PC-3 (cell line): ENCODE results near the gene SSRP1. TPM values are rescaled to one million over a fixed set of nuclear protein-coding genes. Genes with fewer than 3 reads are reported as not detected.

Experiments used
- ATAC-seq: fragments of 200-7000 bp; cut with Tn5 transposase; 2 replicates; pipeline ENCODE4 v1.9.1; 2020; ENCODE audit warnings: mild to moderate bottlenecking, moderate library complexity
- BruUV-seq: library from RNA; stranded (reverse); fragments of 400-500 nt; replicated peaks from 2 replicates; lab custom pipeline; 2021; lab: Mats Ljungman, UMichigan
- CTCF ChIA-PET: fragments of 300-600 bp; sonication (Branson Sonifier 250); formaldehyde crosslinking; loops from one replicate; lab custom pipeline; 2022; ENCODE audit warnings: antibody characterized with exemption; lab: Charles Lee
- POLR2A ChIA-PET: fragments of 300-600 bp; sonication (Branson Sonifier 250); formaldehyde crosslinking; loops from one replicate; lab custom pipeline; 2022; ENCODE audit warnings: antibody characterized with exemption; ENCODE audit not compliant: unreplicated experiment; lab: Charles Lee
- DNase-seq: peaks from one replicate; pipeline ENCODE4 v3.0.0-alpha.2; 2015
- H2AFZ ChIP-seq: fragments of 300-600 bp; sonication (generic); 2 replicates; pipeline ENCODE4 v1.6.0; 2016; ENCODE audit warnings: antibody characterized with exemption, low read length
- H3F3A ChIP-seq: fragments of 300-600 bp; sonication (generic); one replicate; pipeline ENCODE4 v1.6.0; 2017; ENCODE audit warnings: antibody characterized with exemption, low read length, control low read depth, mild to moderate bottlenecking; ENCODE audit not compliant: unreplicated experiment
- H3K27ac ChIP-seq: fragments of 300-600 bp; sonication (generic); 2 replicates; pipeline ENCODE4 v1.5.1; 2016; ENCODE audit warnings: mild to moderate bottlenecking, low read length
- H3K27me3 ChIP-seq: fragments of 300-600 bp; sonication (generic); 2 replicates; pipeline ENCODE4 v1.6.1; 2016; ENCODE audit warnings: low read length, mixed read lengths
- H3K36me3 ChIP-seq: fragments of 300-600 bp; sonication (generic); 2 replicates; pipeline ENCODE4 v1.6.1; 2016; ENCODE audit warnings: low read depth, mixed run types, low read length, mixed read lengths
- H3K4me1 ChIP-seq: fragments of 300-600 bp; sonication (generic); 2 replicates; pipeline ENCODE4 v1.5.1; 2016; ENCODE audit warnings: low read length; ENCODE audit not compliant: insufficient read depth
- H3K4me2 ChIP-seq: fragments of 300-600 bp; sonication (generic); 2 replicates; pipeline ENCODE4 v1.6.0; 2016; ENCODE audit warnings: low read length
- H3K4me3 ChIP-seq: fragments of 300-600 bp; sonication (generic); 2 replicates; pipeline ENCODE4 v1.5.1; 2016; ENCODE audit warnings: mild to moderate bottlenecking, low read length, mixed read lengths
- H3K79me2 ChIP-seq: fragments of 300-600 bp; sonication (generic); 2 replicates; pipeline ENCODE4 v1.6.1; 2017; ENCODE audit warnings: low read length, mixed read lengths
- H3K9ac ChIP-seq: fragments of 300-600 bp; sonication (generic); 2 replicates; pipeline ENCODE4 v1.6.0; 2016; ENCODE audit warnings: mild to moderate bottlenecking, low read length
- H3K9me2 ChIP-seq: fragments of 300-600 bp; sonication (generic); replicated peaks from 2 replicates; pipeline ENCODE4 v1.6.1; 2016; ENCODE audit warnings: mixed run types, low read length, mixed read lengths
- H3K9me3 ChIP-seq: fragments of 300-600 bp; sonication (generic); 2 replicates; pipeline ENCODE4 v1.6.1; 2016; ENCODE audit warnings: low read length, mixed read lengths
- H4K20me1 ChIP-seq: fragments of 300-600 bp; sonication (generic); 2 replicates; pipeline ENCODE4 v1.6.1; 2016; ENCODE audit warnings: low read length, mixed read lengths
- CTCF ChIP-seq: fragments of 300-600 bp; sonication (generic); conservative IDR thresholded peaks from 2 replicates; pipeline ENCODE4 v1.5.1; 2017; ENCODE audit warnings: antibody characterized with exemption, low read depth, mild to moderate bottlenecking, low read length
- EZH2 ChIP-seq: fragments of 300-600 bp; sonication (generic); IDR thresholded peaks from one replicate; pipeline ENCODE4 v1.6.1; 2017; ENCODE audit warnings: antibody characterized with exemption, mild to moderate bottlenecking, low read length; ENCODE audit not compliant: unreplicated experiment
- EZH2phosphoT487 ChIP-seq: fragments of 300-600 bp; sonication (generic); IDR thresholded peaks from 2 replicates; pipeline ENCODE4 v1.6.1; 2018; ENCODE audit warnings: mild to moderate bottlenecking, antibody characterized with exemption, low read length, borderline replicate concordance
- intact Hi-C: fragments of 100-400 bp; cut with micrococcal nuclease; formaldehyde crosslinking; loops from 2 replicates; pipeline ENCODE4 v1.9.0; 2023
- total RNA-seq: library from RNA; depleted of rRNA; stranded (reverse); fragments of >200 nt; gene quantifications from 2 replicates; pipeline ENCODE4 v1.2.3, GENCODE V29; 2014

Gene SSRP1
- total RNA-seq, 1 experiment from 2014 or later, result 228 TPM

GRCh38 chr11:57303990-57304579, 31.6 kb downstream of the SSRP1 start:
- 0 out of 2 replicates have a peak, but pooled peaks cover 5% of the 10 kb centered on the region for H4K20me1 ChIP-seq
- H3F3A ChIP-seq, result no peaks in the 10 kb centered on the region
- DNase-seq, result peak; percentile 87
- peaks cover 54% of the 10 kb centered on the region for H3K4me1 ChIP-seq
- BruUV-seq, result no TSS peak
- no peaks in the 10 kb centered on the region for H3K9me3 ChIP-seq
- no peak overlapping the region for H2AFZ ChIP-seq
- peak overlapping the region; percentile 50 for H3K4me2 ChIP-seq
- peak overlapping the region; percentile 77 for H3K27ac ChIP-seq
- H3K36me3 ChIP-seq, result peaks cover 53% of the 10 kb centered on the region
- peak overlapping the region; percentile 42 for H3K9ac ChIP-seq
- CTCF ChIA-PET, result interaction anchor here (0.5 kb wide), 1 partner anchor 46 kb away, joined by 3 read pairs; no protein-coding TSS in a partner anchor
- peak overlapping the region; percentile 18; the same call in 1 of the 2 replicates for H3K4me3 ChIP-seq
- no peaks in the 10 kb centered on the region for H3K9me2 ChIP-seq
- POLR2A ChIA-PET, result no interaction called here
- no peaks in the 10 kb centered on the region for H3K27me3 ChIP-seq
- intact Hi-C loops, result no loop called here
- TF ChIP-seq EZH2 (no peak), CTCF (no peak), EZH2phosphoT487 (no peak)
- ATAC-seq, result peak; percentile 67
- H3K79me2 ChIP-seq, result peaks cover 50% of the 10 kb centered on the region

- Histone ChIP-seq H3K9ac (peak overlapping the region; percentile 42), H3K27me3 (no peaks in the 10 kb centered on the region), H2AFZ (no peak overlapping the region), H3K9me3 (no peaks in the 10 kb centered on the region), H3F3A (no peaks in the 10 kb centered on the region), H3K36me3 (peaks cover 59% of the 10 kb centered on the region), H4K20me1 (0 out of 2 replicates have a peak, but pooled peaks cover 5% of the 10 kb centered on the region), H3K4me2 (peak overlapping the region; percentile 50), H3K9me2 (no peaks in the 10 kb centered on the region), H3K4me1 (peaks cover 48% of the 10 kb centered on the region), H3K27ac (peak overlapping the region; percentile 77), H3K4me3 (peak overlapping the region; percentile 18; the same call in 1 of the 2 replicates), H3K79me2 (peaks cover 45% of the 10 kb centered on the region)
- no peak for DNase-seq
- intact Hi-C loops, result no loop called here
- TF ChIP-seq EZH2 (no peak), EZH2phosphoT487 (no peak), CTCF (no peak)
- ChIA-PET CTCF (no interaction called here), POLR2A (no interaction called here)
- ATAC-seq, result no peak; the same call in 1 of the 2 replicates
- BruUV-seq, result no TSS peak
These were observed 32.3 kb downstream of the SSRP1 start for GRCh38 chr11:57303280-57303989.

DNA sequence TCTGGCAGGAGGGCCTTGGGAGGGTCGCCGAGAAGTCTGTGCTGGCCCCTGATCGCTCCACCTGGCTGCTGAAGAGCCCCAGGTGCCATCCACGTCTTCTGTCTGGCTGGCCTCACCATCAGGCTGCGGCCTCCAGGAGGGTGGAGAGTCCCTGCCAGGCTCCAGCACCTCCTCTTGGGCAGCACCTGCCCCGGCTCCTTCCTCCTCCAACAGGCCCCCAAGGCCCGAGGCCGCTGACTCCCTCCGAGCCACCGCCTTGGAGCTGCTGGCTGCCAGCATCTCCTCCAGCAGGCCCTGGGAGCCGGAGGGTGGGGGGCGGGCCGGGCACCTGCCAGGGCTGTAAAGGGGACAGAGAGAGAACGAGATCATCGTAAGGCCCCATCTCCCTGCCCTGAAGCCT, 33.2 kb downstream of the SSRP1 start:
- intact Hi-C loops, result no loop called here

More for the DNA sequence above, 33.2 kb downstream of the SSRP1 start:
- CTCF ChIA-PET, result no interaction called here
- DNase-seq (no peak), ATAC-seq (no peak)
- peaks cover 40% of the 10 kb centered on the region for H3K79me2 ChIP-seq
- H3K4me2 ChIP-seq, result no peak overlapping the region
- no peaks in the 10 kb centered on the region for H3K9me2 ChIP-seq
- H3F3A ChIP-seq, result no peaks in the 10 kb centered on the region
- TF ChIP-seq CTCF (no peak), EZH2 (no peak), EZH2phosphoT487 (no peak)
- no peak overlapping the region for H3K4me3 ChIP-seq
- H3K9ac ChIP-seq, result no peak overlapping the region
- no peaks in the 10 kb centered on the region for H3K27me3 ChIP-seq
- no TSS peak for BruUV-seq
- peaks cover 38% of the 10 kb centered on the region for H3K4me1 ChIP-seq
- peaks cover 68% of the 10 kb centered on the region for H3K36me3 ChIP-seq
- no peak overlapping the region for H3K27ac ChIP-seq
- POLR2A ChIA-PET, result no interaction called here
- 0 out of 2 replicates have a peak, but pooled peaks cover 1% of the 10 kb centered on the region for H4K20me1 ChIP-seq
- no peaks in the 10 kb centered on the region for H3K9me3 ChIP-seq
- no peak overlapping the region for H2AFZ ChIP-seq
